ENCODE measurements around the gene IQSEC2. TPM values are rescaled to one million over a fixed set of nuclear protein-coding genes. Genes with fewer than 3 reads are reported as not detected.
A peak's percentile ranks its signal among the peaks of the same experiment; 100 is the strongest.

The IQSEC2 gene
- total RNA-seq, 1 experiment from 2014 or later, result 48.2 TPM

DNA sequence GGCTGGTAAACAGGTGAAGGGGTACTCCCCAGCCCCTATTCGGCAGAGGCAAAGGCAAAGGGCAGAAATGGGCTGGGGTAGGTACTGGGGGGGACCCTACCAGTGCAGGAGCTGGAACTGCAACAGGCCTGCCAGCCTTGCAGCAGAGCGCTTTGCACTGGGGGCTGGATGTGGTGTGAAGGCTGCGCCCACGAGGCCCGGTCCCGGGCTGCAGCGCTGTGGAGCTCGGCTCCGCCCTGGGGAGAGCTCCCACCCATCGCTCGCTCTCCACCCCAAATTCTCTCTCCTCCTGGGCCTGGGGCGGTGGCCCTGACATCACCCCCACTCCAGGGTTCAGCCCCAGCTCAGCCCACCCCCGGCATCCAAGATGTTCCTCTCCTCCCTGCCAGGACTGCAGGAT lies 24.2 kb downstream of the IQSEC2 start:
- H3K9me3 Mint-ChIP-seq, result no peaks in the 10 kb centered on the region
- H3K4me1 Mint-ChIP-seq, result peaks cover 13% of the 10 kb centered on the region
- ChIA-PET CTCF (interaction anchor here (1.3 to 3.3 kb wide), 3 partner anchors 25 to 225 kb away, joined by 3 to 9 read pairs (median 4); partner anchors contain the start of gene IQSEC2), POLR2A (interaction anchor here (0.6 kb wide), 1 partner anchor 22 kb away, joined by 3 read pairs; no protein-coding TSS in a partner anchor)
- peak; percentile 23; the same call in 1 of the 2 replicates for ATAC-seq
- no peak overlapping the region for H3K27ac Mint-ChIP-seq
- TF ChIP-seq, protein P1, sequence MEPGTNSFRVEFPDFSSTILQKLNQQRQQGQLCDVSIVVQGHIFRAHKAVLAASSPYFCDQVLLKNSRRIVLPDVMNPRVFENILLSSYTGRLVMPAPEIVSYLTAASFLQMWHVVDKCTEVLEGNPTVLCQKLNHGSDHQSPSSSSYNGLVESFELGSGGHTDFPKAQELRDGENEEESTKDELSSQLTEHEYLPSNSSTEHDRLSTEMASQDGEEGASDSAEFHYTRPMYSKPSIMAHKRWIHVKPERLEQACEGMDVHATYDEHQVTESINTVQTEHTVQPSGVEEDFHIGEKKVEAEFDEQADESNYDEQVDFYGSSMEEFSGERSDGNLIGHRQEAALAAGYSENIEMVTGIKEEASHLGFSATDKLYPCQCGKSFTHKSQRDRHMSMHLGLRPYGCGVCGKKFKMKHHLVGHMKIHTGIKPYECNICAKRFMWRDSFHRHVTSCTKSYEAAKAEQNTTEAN (CRISPR knock-in tag; IDR thresholded peaks at IDR 0.05), result no peak
- TF ChIP-seq ZNF138 (CRISPR knock-in tag; conservative IDR thresholded peaks at IDR 0.05) (no peak), TEAD4 (CRISPR knock-in tag; IDR thresholded peaks at IDR 0.05) (no peak), GTF2I (CRISPR knock-in tag; conservative IDR thresholded peaks at IDR 0.05) (no peak), SOX15 (CRISPR knock-in tag; IDR thresholded peaks at IDR 0.05) (no peak), TEAD1 (CRISPR knock-in tag; IDR thresholded peaks at IDR 0.05) (no peak), RELA (CRISPR knock-in tag; IDR thresholded peaks at IDR 0.05; ENCODE audit: borderline replicate concordance) (no peak), SMAD4 (CRISPR knock-in tag; IDR thresholded peaks at IDR 0.05) (no peak)
- TF ChIP-seq, protein P2, sequence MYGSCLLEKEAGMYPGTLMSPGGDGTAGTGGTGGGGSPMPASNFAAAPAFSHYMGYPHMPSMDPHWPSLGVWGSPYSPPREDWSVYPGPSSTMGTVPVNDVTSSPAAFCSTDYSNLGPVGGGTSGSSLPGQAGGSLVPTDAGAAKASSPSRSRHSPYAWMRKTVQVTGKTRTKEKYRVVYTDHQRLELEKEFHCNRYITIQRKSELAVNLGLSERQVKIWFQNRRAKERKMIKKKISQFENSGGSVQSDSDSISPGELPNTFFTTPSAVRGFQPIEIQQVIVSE (CRISPR knock-in tag; IDR thresholded peaks at IDR 0.05; ENCODE audit: borderline replicate concordance), result no peak
- TF ChIP-seq, protein P3, sequence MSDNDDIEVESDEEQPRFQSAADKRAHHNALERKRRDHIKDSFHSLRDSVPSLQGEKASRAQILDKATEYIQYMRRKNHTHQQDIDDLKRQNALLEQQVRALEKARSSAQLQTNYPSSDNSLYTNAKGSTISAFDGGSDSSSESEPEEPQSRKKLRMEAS (CRISPR knock-in tag; IDR thresholded peaks at IDR 0.05), result no peak
- TF ChIP-seq, protein P4, sequence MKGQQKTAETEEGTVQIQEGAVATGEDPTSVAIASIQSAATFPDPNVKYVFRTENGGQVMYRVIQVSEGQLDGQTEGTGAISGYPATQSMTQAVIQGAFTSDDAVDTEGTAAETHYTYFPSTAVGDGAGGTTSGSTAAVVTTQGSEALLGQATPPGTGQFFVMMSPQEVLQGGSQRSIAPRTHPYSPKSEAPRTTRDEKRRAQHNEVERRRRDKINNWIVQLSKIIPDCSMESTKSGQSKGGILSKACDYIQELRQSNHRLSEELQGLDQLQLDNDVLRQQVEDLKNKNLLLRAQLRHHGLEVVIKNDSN (CRISPR knock-in tag; IDR thresholded peaks at IDR 0.05), result no peak
- H3K4me3 Mint-ChIP-seq, result peak overlapping the region; percentile 22; the same call in 1 of the 2 replicates
- no peak for DNase-seq (ENCODE audit: low spot score)
- peaks cover 16% of the 10 kb centered on the region for H3K36me3 Mint-ChIP-seq
- H3K27me3 Mint-ChIP-seq (ENCODE audit: low read depth), result no peaks in the 10 kb centered on the region

DNA sequence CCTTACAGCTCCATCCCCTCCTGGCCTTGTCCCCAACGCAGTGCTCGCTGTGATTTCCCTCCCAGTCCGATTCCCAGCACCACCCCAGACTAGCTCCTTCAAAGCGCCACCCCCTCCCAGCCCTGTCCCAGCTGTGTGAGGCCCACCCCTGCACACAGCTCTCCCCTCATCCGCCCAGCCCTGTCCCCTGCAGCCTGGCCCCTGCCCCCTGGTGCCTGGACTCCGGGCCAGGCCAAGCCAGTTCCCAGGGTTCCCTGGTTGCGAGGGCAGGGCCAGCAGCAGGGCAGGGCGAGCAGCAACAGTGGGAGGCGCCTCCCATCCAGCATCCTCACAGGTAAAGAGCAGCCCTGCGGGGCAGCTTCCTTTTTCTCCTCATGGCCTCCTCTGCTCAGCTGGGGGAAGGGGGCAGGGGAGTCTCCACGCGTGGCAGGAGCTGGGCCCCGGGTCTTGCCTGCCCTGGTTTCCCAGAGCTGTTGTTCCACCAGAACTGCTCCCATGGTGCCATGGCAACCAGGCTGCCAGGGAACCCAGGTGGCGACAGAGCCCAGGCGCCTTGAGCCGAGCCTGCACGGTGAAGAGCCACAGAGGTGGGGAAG lies 24.8 kb downstream of the IQSEC2 start:
- Mint-ChIP-seq H3K27ac (no peak overlapping the region), H3K4me1 (peaks cover 13% of the 10 kb centered on the region), H3K9me3 (no peaks in the 10 kb centered on the region), H3K27me3 (ENCODE audit: low read depth) (no peaks in the 10 kb centered on the region), H3K36me3 (peaks cover 16% of the 10 kb centered on the region), H3K4me3 (peak overlapping the region; percentile 27; the same call in 1 of the 2 replicates)
- ATAC-seq, result peak; percentile 77
- ChIA-PET CTCF (interaction anchor here (0.7 to 3.3 kb wide), 6 partner anchors 12 to 226 kb away, joined by 3 to 9 read pairs (median 4); partner anchors contain the start of gene IQSEC2), POLR2A (no interaction called here)
- DNase-seq (ENCODE audit: low spot score), result peak; percentile 21
- TF ChIP-seq ZNF121 (CRISPR knock-in tag; IDR thresholded peaks at IDR 0.05) (peak; percentile 82), ZNF219 (CRISPR knock-in tag; IDR thresholded peaks at IDR 0.05; ENCODE audit: borderline replicate concordance) (no peak), GABPB1 (CRISPR knock-in tag; IDR thresholded peaks at IDR 0.05) (no peak), ZNF416 (CRISPR knock-in tag; IDR thresholded peaks at IDR 0.05) (no peak)
- TF ChIP-seq, protein P5, sequence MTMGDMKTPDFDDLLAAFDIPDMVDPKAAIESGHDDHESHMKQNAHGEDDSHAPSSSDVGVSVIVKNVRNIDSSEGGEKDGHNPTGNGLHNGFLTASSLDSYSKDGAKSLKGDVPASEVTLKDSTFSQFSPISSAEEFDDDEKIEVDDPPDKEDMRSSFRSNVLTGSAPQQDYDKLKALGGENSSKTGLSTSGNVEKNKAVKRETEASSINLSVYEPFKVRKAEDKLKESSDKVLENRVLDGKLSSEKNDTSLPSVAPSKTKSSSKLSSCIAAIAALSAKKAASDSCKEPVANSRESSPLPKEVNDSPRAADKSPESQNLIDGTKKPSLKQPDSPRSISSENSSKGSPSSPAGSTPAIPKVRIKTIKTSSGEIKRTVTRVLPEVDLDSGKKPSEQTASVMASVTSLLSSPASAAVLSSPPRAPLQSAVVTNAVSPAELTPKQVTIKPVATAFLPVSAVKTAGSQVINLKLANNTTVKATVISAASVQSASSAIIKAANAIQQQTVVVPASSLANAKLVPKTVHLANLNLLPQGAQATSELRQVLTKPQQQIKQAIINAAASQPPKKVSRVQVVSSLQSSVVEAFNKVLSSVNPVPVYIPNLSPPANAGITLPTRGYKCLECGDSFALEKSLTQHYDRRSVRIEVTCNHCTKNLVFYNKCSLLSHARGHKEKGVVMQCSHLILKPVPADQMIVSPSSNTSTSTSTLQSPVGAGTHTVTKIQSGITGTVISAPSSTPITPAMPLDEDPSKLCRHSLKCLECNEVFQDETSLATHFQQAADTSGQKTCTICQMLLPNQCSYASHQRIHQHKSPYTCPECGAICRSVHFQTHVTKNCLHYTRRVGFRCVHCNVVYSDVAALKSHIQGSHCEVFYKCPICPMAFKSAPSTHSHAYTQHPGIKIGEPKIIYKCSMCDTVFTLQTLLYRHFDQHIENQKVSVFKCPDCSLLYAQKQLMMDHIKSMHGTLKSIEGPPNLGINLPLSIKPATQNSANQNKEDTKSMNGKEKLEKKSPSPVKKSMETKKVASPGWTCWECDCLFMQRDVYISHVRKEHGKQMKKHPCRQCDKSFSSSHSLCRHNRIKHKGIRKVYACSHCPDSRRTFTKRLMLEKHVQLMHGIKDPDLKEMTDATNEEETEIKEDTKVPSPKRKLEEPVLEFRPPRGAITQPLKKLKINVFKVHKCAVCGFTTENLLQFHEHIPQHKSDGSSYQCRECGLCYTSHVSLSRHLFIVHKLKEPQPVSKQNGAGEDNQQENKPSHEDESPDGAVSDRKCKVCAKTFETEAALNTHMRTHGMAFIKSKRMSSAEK (CRISPR knock-in tag; IDR thresholded peaks at IDR 0.05; ENCODE audit: borderline replicate concordance), result no peak
- TF ChIP-seq, protein P1 (CRISPR knock-in tag; IDR thresholded peaks at IDR 0.05), result no peak
